SW480 (cell line): ENCODE data around the gene USP32.
"Not testable (repeated sequence)": the region's sequence is repeated elsewhere in the genome, so short reads cannot be mapped to it uniquely, and the experiment has no call there.

Source experiments
- DNase-seq: peaks from one replicate; pipeline ENCODE4 v3.0.0-alpha.2; 2016; ENCODE audit warnings: low spot score

The USP32 gene

DNA sequence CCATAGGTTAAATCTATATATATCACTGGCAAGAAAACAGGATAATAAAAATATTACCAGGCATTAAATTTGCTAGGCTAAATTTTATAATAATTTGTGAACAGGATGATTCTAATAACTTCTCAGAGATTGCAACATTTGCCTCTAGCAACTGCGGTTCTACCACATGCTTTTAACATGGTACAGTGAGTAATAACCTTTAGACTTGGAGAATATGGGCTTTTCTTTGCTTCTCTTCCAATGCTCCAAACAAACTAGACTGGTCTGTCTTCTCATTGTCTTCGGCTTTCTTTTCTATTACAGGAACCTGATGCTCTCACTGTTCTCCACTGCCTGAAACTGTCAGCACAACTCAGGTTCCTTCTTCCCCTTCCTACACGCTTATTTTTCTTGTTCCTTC lies 161.6 kb downstream of the USP32 start:
- DNase-seq: no peak

DNA sequence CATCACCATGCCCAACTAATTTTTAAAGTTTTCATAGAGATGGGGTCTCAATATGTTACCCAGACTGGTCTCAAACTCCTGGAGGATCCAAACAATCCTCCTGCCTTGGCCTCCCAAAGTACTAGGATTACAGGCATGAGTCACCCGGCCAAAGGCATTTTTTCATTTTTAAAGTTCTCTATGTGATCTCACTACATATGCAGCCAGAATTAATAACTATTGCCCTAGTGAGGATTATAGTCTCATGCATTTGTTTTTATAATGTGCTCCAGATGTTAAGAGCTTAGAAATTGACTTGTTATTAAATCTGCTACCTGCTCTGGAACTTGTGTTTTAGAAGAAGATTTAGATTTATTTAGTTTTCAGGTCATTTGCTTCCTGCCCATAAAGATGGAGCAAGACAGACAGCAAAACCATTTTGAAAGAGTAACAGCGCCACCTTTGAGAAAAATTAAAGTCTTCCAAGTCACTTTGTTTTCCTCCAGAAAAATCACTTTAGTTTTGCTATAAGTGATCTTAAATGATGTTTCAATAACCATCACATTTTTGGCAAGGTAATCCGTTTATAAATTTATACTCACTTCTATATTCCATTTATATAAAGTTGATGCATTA lies 162.6 kb downstream of the USP32 start:
- no peak for DNase-seq

DNA sequence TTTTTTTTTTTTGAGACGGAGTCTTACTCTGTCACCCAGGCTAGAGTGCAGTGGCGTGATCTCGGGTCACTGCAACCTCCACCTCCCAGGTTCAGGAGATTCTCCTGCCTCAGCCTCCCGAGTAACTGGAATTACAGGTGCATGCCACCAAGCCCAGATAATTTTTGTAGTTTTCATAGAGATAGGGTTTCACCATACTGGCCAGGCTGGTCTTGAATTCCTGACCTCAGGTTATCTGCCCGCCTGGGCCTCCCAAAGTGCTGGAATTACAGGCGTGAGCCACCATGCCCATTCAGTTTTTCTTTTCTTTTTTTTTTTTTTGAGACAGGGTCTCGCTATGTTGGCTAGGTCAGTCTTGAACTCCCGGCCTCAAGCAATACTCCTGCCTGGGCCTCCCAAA lies 164.7 kb downstream of the USP32 start:
- not testable (repeated sequence) for DNase-seq

DNA sequence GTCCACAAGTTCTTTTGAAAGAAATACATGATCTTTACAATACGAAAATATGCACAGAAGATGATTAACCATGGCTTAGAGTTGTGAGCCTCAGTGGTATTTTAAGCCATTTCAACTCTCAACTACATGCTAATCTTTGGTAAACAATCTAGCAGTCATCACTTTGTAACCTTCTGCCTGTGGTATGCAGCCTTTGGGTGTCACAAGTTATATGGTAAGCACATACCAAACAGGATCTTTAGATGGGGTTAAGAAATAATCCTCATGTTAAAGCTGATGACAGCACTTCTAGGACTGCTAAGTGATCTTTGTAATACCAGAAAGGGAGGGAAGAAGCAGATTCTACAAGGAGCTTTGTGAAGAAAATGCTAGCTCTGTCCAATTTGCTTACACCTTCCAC lies 167.9 kb downstream of the USP32 start:
- no peak for DNase-seq

DNA sequence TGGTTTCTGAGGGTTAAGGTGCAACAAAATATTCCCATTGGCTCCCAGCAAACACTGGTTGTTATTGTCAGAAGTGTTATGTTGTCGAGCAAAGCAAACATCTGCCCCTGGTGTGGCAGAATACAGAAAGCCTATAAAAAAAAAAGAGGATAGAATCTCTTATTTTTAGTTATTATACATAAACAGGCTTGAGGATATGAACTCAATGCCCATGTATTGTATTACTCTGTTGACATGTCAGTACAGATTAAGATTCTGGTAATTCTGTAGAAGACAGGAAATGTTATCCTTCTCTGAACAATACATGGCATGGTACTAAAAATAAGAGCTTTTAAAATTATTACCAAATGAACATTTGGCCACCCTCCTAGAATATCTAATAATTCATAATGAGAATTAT lies 168.5 kb downstream of the USP32 start:
- DNase-seq: no peak

DNA sequence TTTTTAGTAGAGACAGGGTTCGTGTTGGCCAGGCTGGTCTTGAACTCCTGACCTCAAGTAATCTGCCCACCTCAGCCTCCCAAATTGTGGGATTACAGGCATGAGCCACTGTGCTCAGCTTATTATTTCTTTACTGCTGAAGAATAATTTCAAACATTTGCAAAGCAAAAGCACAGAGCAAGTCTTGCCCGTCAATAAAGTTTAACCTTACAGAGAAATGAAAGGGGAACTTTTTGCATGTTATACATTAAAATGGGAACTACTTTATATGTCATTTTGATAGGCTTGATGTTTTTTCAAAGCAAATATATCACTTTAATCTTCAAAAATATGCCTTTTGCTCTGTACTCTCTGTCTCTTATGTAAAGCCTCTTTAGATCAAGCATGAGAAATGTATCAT lies 173.2 kb downstream of the USP32 start:
- DNase-seq: not testable (repeated sequence)

DNA sequence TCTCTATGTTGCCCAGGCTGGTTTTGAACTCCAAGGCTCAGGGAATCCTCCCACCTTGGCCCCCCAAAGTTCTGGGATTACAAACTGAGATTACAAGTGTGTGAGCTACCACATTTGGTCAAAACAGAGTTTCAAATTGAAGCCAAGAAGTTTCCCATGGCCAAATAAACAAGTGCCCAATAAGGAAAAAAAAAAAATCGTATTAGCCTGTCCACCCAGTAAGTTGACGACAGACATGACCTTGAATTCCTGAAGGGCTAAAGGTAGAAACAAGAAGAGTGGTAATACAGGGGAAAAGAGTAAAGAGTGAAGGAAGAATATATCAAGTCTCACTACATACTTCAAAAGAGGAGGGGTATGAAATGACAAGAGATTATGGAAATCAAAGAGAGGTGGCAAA lies 176.0 kb downstream of the USP32 start:
- not testable (repeated sequence) for DNase-seq

DNA sequence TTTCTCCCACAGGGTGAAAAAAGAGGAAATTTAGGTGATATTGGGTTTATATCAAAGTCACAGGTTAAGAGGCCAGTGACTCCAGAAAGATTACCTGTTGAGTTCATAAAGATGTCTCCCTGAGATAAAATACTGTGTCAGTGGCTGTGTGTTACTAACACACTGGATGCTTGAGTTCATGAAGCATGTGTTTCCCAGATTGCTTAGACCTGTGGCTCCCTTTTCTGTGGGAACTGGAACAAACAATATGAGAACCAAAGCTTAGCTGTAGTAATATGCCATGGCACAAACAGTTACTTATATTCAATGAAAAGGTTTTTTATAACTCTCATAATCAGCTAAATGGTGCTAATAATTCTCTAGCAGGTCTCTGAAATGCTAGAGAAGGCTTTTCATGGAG lies 180.7 kb downstream of the USP32 start:
- DNase-seq: not testable (repeated sequence)

DNA sequence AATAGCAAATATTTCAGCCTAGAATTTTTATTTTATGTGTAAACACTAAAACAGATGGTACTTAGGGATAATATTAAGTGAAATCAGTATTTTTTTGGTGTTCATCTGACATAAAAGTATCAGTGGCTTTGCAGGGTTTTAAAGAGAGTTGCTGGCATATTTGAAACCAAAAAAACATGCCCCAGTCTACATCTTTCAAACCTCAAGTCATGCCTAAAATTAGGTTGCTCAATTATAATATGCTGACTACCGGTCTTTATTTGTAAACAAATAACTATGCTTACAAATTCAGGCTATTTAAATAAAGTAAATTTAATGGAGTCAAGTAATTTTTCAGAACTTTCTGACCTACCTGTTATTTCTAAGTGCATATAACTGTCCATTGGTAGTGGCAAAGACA lies 183.6 kb downstream of the USP32 start:
- DNase-seq: not testable (repeated sequence)

DNA sequence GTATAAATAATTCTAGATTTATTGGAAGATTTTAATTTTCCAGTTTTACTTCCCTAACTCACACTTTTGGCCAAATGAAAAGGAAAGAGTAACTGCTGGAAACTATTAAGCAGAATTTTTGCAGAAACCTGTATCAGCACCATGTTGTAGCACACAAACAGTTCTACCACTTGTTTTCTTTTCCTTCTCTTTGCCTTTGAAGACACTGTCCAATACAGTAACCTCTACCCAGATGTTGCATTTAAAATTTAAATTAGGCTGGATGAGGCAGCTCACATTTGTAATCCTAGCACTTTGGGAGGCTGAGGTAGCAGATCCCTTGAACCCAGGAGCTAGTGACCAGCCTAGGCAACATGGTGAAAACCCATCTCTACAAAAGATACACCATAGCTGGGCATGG lies 186.2 kb downstream of the USP32 start:
- DNase-seq: not testable (repeated sequence)

DNA sequence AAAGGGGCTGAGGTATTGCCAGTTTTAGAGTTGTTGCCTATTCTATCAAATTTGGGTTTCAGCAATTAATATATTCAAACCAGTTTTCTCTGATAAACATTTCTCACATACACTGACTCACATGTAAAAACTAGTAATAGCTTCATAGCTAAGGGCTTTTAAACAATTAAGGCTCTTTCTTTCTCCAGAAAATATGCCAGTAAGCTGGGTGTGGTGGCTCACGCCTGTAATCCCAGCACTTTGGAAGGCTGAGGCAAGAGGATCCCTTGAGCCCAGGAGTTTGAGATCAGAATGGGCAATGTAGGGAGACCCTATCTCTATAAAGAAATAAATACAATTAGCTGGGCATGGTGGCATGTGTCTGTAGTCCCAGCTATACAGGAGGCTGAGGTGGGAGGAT lies 193.3 kb downstream of the USP32 start:
- DNase-seq: not testable (repeated sequence)

DNA sequence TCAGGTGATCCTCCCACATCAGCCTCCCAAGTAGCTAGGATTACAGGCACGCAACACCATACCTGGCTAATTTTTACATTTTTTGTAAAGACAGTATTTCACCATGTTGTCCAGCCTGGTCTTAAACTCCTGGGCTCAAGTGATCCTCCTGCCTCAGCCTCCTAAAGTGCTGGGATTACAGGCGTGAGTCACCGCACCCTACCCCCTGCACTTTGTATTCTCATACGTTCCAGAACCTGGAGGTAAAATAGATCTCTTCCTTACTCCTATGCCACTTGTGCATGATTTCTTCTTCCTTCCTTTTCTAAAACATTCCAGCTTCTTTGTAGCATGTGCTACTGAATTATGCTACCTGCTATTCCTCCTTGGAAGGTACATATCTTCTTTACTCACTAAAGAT lies 197.8 kb downstream of the USP32 start:
- DNase-seq: not testable (repeated sequence)

DNA sequence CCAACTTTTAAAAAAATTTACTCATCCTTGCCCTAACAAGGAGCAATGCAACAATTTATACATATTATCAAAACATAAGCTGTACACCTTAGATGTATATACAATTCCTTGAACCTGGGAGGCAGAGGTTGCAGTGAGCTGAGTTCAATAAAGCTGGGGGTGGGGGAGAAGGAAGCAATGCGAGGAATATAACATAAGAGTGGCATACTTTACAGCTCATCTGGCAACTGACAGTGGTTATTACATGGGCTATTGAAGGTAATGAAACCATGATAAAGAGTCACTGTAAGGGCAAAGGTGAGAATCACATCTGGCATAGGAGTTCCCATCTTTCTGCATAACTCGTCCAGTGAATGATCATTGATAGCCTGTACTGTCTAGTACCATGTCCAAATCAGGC lies 198.5 kb downstream of the USP32 start:
- no peak for DNase-seq

DNA sequence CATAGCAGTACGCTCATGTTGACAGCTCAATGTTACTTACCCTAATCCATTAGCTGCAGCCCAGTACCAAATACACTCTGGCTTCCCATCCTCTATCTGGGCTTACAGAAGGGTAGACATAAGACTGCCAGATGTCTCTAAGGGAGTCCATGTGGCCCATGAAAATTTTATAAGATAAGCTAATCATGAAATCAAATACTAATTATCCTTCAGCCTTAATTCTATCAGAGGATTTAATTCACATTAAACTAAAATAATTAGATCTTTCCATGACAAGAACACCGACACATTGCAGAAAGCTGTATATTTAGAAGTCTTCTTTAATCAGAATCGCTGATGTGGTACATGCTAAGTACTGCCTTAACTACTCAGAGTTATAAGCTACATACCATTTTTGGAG lies 198.9 kb downstream of the USP32 start:
- not testable (repeated sequence) for DNase-seq

DNA sequence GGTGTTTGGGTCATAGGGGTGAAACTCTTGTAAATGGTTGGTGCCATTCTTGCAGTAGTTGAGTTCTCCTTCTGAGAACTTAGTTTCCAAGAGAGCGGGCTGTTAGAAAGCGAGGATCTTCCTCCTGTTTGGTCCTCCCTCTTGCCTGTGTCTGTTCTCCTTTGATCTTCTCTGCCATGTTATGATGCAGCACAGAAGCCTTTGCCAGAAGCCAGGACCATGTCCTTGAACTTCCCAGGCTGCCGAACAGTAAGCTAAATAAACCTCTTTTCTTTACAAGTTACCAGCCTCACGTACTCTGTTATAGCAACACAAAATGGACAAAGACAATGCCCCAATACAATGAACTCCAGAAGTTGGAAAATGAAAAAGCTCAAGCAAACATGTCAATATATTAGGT lies 201.9 kb downstream of the USP32 start:
- not testable (repeated sequence) for DNase-seq

DNA sequence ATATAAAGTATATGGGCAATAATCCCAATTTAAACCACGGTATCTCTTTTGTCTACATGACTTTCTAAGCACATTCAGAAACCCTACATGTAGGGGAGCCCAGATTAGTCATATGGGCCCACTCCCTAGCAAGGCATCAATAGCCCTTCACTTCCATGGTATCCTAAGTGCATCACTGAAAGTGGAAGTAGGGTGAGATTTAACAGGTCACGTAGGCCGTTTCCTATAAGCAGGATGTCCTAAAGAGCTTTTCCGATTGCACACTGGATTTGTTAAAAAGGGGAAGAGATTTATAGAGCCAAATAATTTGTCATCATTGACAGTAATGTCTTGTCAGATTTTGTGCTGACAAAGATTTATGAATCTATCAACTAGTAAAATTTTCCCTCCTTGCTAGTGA lies 203.2 kb downstream of the USP32 start:
- no peak for DNase-seq

DNA sequence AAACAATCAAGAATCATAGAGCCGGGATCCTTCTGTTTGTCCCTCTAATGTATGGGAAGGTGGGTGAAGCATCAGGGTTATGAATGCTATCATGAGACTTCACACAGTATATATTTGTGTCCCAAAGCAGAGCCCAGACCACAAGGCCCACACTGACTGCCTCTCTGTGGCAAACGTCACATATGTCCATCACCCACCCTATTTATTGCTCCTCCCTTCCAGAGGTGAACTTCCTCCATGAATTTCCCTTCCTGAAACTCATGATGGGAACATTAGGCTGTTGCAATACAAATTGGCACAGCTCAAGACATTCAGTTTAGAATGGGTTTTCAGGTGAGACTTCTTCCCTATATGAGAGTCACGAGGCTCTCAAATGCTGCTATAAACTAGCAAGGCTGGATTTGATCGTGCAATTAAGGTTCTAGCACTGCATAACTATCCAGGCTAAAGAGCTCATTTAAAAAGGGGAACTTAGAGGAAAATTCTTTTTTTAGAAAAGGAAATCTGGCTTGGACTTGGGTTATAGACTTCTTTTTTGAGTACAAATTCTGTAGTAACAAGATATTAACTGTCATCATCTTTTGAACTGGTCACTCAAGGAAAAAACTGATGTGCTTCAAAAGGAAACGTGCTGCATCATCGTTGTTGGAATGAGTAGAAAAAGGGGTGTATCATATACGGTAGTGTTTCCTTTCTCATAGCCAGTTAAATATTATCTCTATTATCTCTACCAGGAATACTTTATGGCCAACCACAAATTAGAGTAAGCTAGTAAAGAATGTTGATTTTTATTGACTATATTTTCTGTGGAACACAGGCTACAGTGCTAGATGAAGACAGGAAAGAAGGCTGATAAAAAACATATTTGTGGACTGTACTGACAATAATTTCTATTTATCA lies 204.8 kb downstream of the USP32 start:
- not testable (repeated sequence) for DNase-seq

DNA sequence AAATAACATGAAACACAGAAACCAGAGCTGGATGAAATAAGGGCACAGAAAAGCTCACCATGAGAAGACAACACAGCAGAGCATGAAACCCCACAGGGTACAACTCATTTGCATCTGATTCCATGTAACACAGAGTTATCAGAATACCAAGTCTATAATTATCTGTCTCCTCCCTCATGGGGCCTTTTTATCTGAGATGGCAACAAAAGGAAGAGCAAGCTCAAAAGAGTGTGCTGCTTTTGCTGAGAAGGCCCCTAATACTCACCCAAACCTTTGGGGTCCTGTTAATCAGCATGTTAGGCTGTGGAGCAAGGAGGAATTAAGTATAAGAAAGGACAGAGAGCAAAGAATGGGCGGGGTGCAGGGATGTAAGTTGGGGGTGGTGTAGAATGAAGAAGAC lies 205.6 kb downstream of the USP32 start:
- DNase-seq: not testable (repeated sequence)

DNA sequence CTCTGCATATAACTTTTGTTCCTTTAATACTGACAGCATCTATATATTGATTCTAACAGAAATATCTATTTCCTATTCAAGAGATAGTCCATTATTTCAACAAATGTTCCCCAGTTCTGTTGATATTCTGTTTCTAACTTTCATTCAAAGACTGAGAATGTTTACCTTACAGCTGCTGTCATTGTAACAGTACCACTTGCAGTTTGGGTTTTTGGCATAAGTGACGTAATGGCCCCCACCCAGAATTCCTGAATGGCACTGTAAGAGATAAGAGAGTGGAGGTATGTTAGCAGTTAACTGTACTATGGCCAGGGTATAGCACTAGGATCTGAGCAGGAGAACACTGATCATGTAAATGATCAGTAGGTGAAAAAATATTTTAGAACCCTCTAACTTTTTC lies 211.6 kb downstream of the USP32 start:
- DNase-seq: not testable (repeated sequence)

DNA sequence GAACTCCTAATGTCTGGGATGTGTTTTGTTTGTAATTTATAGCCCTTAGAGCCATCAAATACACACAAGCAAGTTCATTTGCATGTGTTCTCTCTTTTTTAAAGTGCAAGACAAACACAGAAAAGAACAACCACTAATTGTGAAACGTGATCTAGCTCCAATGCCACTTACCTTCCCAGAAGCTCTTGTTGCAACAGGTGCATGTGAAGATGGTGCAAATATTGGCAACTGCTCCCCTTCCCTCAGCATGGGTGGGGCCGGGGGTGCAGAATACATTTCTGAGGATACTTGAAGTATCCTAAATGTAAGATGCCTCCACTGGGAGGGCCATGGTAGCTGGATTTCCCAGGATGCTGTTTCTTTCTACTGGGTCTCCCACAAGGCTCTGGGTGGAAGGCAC lies 213.8 kb downstream of the USP32 start:
- DNase-seq: not testable (repeated sequence)

DNA sequence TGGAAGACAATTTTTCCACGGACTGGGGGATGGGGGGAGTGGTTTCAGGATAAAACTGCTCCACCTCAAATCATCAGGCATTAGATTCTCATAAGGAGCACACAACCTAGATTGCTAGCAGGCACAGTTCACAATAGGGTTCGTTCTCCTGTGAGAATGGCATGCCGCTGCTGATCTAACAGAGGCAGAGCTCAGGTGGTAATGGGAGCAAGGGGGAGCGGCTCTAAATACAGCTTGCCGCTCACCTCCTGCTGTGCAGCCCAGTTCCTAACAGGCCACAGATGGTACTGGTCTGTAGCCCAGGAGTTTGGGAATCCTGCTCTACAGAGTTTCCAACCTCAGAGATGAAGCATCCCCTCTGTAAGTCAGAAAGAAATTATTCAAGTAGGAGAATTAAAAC lies 215.2 kb downstream of the USP32 start:
- not testable (repeated sequence) for DNase-seq

DNA sequence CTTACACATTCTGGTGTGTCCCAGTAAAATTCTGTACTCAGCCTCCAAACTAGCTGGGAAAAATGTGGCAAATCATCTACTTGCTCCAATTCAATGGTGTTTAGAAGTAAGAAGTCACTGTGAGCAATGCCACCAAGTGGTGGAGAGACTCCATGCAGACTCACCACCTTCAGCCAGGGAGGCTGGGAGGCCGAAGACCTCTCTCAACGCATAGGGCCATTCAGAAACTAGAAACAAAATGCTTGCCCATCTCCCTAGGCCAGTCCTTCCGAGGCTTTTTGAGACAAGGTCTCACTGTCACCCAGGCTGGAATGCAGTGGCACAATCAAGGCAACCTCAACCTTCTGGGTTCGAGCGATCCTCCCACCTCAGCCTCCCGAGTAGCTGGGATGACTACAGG lies 217.2 kb downstream of the USP32 start:
- DNase-seq: not testable (repeated sequence)

DNA sequence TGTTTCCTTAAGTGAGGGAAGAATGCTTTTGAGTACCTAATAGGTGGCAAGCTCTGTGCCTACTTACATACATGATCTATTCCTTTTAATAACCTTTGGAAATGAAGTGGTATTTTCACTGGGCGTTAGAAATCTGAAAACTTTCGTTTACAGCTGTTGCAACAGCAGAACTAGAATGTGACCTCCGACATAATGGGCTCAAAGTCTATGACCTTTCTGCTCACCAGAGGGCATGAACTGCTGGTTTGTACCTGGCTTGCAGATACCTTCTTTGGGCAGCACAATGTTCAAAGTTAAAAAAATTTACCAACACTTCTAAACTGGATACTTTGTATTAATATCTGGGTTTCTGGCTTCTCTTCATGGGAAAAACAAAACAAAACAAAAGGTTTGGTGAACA lies 217.9 kb downstream of the USP32 start:
- DNase-seq: no peak
